LNCaP clone FGC (cell line): Measurements from ENCODE around the gene CEACAM3.
"Not testable (repeated sequence)": the region's sequence is repeated elsewhere in the genome, so short reads cannot be mapped to it uniquely, and the experiment has no call there.

Experiments
- DNase-seq: peaks from one replicate; pipeline ENCODE4 v3.0.0-alpha.2; 2011; ENCODE audit warnings: low read depth
- H3K4me3 ChIP-seq: 2 replicates; pipeline ENCODE4 v1.5.1; 2011; ENCODE audit warnings: mild to moderate bottlenecking, low read depth, low read length, control low read depth
- TF ChIP-seq, protein P1 (sequence below): IDR thresholded peaks from 2 replicates; pipeline ENCODE4 v1.5.1; 2012; ENCODE audit warnings: mild to moderate bottlenecking; ENCODE audit not compliant: control insufficient read depth, insufficient read depth; ENCODE audit errors: extremely low read depth

Gene CEACAM3

DNA sequence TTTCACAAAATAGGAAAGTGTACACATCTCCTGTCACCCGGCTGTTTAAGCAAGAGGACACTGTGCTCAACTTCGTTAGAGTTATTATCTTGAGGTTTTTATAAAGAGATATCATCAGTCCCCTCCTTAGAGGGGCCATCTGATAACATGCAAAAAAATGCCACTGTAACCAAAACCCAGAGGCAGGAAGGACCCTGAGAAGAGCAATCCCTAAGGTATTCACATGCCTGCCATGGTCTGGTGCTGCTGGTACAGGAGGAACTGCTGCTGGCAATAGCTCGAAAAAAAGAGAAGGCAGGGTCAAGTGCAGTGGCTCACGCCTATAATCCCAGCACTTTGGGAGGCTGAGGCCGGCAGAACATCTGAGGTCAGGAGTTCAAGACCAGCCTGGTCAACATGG lies 12.8 kb upstream of the CEACAM3 start:
- DNase-seq = no peak

DNA sequence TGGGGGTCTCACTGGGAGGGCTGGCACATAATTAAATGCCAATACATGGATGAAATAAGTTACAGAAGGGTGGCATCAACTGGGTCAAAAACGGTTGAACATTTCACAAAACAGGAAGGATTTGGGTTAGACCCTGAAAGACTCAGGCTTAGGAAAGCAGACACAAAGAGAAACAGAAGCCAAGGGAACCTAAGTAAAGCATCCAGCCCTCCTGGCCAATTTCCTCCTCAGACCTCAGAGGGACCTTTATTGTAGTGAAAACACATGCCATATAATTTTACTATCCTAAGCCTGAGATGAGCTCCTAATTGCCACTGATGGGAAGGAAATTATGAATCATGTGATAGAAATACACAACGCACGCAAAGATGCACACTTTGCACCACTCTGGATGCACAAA lies 12.1 kb upstream of the CEACAM3 start:
- DNase-seq = no peak
- no peak overlapping the region for H3K4me3 ChIP-seq
- TF ChIP-seq, protein P1, sequence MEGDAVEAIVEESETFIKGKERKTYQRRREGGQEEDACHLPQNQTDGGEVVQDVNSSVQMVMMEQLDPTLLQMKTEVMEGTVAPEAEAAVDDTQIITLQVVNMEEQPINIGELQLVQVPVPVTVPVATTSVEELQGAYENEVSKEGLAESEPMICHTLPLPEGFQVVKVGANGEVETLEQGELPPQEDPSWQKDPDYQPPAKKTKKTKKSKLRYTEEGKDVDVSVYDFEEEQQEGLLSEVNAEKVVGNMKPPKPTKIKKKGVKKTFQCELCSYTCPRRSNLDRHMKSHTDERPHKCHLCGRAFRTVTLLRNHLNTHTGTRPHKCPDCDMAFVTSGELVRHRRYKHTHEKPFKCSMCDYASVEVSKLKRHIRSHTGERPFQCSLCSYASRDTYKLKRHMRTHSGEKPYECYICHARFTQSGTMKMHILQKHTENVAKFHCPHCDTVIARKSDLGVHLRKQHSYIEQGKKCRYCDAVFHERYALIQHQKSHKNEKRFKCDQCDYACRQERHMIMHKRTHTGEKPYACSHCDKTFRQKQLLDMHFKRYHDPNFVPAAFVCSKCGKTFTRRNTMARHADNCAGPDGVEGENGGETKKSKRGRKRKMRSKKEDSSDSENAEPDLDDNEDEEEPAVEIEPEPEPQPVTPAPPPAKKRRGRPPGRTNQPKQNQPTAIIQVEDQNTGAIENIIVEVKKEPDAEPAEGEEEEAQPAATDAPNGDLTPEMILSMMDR = no peak

More for the DNA sequence above, 12.8 kb upstream of the CEACAM3 start:
- TF ChIP-seq, protein P1 = no peak
- no peak overlapping the region for H3K4me3 ChIP-seq

DNA sequence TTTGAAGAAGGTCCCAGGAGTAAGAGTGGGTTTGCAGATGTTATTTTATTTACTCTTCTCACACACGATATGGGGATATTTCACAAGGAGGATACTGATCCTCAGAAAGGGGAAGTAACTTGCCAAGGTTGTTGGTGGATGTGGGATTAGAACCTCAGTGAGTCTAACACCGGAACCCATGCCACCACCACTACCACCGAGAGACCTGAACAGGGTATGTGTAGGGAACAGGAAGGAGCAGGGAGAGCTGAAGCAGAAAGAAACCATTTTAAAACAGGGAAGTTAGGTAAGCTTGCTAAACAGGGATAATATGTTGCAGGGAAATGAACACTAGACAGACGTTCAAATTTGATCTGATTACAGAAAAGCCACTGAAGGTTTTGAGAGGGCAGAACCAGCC lies 11.6 kb upstream of the CEACAM3 start:
- H3K4me3 ChIP-seq = no peak overlapping the region
- DNase-seq = no peak
- TF ChIP-seq, protein P1 = no peak

DNA sequence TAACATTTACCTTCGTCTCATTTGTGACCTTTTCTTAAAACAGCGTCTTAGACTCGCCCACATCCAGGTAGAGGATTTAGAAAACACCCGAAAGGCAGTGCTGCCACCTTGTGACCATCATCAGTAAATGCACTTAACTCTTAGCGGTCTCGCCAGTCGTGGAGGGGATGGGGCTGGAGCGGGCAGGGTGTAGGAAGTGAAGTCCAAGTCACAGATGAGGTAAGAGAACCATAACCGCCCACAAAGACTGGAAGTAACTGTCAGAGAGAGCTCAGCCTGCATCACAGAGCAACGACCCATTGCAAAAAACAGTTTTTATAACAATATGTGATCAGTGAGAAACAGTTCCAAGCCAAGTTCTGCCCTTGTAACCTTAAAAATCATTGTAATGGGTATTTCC lies 10.7 kb upstream of the CEACAM3 start:
- DNase-seq = peak; percentile 33
- TF ChIP-seq, protein P1 = peak; percentile 71
- no peak overlapping the region for H3K4me3 ChIP-seq

DNA sequence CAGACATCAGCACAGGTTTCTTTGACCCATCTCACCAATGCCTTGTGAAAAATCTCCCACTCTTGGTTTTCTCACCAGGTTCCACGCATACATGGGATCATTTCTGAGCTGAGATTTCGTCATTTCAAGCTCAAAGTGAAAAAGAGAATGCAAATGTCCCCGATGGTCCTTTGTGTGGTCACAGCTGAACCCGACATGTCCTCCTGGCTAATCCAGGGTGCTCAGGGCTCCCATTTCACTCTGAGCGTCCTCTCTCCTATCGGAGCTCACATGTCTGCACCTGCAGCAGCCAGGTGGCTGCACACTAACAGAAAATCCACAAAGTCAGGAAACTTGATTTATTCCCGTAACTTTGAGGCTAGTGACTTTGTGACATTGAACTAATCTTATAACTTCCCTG lies 9.3 kb upstream of the CEACAM3 start:
- H3K4me3 ChIP-seq = no peak overlapping the region
- no peak for DNase-seq
- TF ChIP-seq, protein P1 = no peak

DNA sequence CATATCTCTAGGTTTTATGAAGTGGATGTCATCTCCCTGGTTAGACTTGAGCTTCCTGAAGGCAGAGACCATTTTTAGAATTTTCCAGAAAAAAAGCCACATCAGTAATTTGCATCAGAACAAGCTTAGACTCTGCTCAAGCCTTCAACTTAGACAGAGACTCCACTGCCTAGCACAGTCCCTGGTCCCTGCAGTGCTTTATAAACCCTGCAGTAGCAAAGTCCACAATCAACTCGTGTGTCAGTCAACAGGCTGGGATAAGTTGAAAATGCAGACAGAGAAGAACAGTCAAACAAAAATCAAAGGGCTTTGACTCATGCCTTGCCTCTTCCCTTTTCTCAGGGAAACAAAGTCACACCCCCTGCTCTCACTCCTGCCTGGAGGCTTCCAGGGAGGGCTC lies 7.9 kb upstream of the CEACAM3 start:
- not testable (repeated sequence) for H3K4me3 ChIP-seq, DNase-seq

DNA sequence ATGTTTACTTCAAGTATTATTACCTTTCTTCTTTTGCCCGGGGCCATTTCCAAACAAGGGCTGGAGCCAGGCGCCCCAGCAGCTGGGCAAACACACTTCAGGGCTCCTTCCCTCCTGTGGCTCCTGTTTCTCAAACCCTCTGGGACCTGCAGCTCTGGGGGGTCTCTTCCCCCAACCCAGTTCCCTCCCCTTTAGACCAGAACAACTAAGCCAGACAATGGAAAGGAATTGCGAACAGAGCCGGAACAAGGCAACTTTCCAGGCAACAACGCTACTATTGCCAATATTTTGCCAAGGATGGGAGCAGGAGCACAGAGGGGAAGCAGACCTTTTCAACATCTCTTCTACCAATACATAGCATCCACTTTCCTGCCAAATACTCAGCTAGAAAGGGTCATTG lies 7.3 kb upstream of the CEACAM3 start:
- DNase-seq, H3K4me3 ChIP-seq: not testable (repeated sequence)

DNA sequence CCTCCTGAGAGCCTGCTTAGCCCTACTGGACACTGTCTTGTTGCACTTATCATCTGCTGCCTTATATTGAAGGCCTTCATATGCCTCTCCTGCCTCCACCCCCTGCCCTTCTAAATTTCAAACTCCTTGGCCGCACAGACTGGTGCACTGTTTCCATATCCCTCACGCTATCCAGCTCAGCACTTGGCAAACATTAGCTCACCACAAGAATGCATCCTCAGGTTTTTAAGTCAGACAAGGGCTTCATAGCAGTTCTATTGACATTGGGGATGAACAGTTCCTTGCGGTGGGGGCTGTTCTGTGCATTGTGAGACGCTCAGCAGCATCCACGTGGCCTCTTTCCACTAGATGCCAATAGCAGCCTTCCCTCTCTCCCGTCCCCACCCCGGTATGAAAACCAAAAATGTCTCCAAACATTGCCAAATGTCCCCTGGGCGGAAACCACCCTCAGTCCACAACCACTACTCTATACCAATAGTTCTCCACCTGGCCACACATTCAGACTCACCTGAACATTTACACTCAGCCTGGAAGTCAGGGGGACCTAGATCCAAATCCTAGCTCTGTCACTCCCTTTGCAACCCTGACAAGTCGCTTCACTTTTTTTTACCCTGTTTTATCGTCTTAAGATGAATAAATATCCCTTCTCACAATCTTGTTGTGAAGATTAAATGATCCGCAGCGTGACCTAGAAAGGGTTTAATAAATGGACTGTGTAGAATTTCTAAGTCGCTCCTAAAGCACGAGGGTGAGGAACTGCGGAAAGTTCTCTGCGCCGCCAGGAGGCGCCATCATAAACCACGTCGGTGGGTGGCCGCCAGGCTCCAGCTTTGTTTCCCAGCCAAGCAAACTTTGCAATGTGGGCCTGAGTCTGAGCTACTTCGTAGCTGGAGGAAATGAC lies 3.6 kb upstream of the CEACAM3 start:
- DNase-seq = no peak
- TF ChIP-seq, protein P1 = peak; percentile 49
- no peak overlapping the region for H3K4me3 ChIP-seq
